Subcutaneous abdominal adipose tissue (tissue), 5 donors: ENCODE results near the gene INHA.

Experiments used
- H3K27ac ChIP-seq: one replicate; pipeline ENCODE4 v1.7.0; 2013; ENCODE audit warnings: low read depth, mild to moderate bottlenecking, inconsistent platforms, low read length, moderate library complexity
- H3K27me3 ChIP-seq, 5 donors: one replicate each; pipeline ENCODE4 v1.7.0; 2013; ENCODE audit warnings: low read length in 5 of 5, inconsistent platforms in 1 of 5; ENCODE audit not compliant: control insufficient read depth in 5 of 5, insufficient read depth in 4 of 5
- H3K36me3 ChIP-seq, 5 donors: one replicate each; pipeline ENCODE4 v1.7.0; 2013; ENCODE audit warnings: low read length in 5 of 5; ENCODE audit not compliant: control insufficient read depth in 5 of 5, insufficient read depth in 5 of 5
- H3K4me1 ChIP-seq, 5 donors: one replicate each; pipeline ENCODE4 v1.7.0; 2013; ENCODE audit warnings: low read length in 5 of 5, mild to moderate bottlenecking in 3 of 5, moderate library complexity in 1 of 5; ENCODE audit not compliant: control insufficient read depth in 5 of 5, insufficient read depth in 5 of 5
- H3K4me3 ChIP-seq, 5 donors: one replicate each; pipeline ENCODE4 v1.7.0; 2013; ENCODE audit warnings: low read length in 5 of 5, low read depth in 1 of 5
- H3K9ac ChIP-seq, 5 donors: one replicate each; pipeline ENCODE4 v1.7.0; 2013; ENCODE audit warnings: low read length in 5 of 5, mild to moderate bottlenecking in 4 of 5, moderate library complexity in 3 of 5
- H3K9me3 ChIP-seq, 5 donors: one replicate each; pipeline ENCODE4 v1.7.0; 2013; ENCODE audit warnings: low read length in 5 of 5; ENCODE audit not compliant: control insufficient read depth in 5 of 5
- donor health status: healthy.
- donor health status: healthy.
- donor health status: healthy.
- donor health status: healthy.
- donor health status: healthy.

The INHA gene, protein sequence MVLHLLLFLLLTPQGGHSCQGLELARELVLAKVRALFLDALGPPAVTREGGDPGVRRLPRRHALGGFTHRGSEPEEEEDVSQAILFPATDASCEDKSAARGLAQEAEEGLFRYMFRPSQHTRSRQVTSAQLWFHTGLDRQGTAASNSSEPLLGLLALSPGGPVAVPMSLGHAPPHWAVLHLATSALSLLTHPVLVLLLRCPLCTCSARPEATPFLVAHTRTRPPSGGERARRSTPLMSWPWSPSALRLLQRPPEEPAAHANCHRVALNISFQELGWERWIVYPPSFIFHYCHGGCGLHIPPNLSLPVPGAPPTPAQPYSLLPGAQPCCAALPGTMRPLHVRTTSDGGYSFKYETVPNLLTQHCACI

DNA sequence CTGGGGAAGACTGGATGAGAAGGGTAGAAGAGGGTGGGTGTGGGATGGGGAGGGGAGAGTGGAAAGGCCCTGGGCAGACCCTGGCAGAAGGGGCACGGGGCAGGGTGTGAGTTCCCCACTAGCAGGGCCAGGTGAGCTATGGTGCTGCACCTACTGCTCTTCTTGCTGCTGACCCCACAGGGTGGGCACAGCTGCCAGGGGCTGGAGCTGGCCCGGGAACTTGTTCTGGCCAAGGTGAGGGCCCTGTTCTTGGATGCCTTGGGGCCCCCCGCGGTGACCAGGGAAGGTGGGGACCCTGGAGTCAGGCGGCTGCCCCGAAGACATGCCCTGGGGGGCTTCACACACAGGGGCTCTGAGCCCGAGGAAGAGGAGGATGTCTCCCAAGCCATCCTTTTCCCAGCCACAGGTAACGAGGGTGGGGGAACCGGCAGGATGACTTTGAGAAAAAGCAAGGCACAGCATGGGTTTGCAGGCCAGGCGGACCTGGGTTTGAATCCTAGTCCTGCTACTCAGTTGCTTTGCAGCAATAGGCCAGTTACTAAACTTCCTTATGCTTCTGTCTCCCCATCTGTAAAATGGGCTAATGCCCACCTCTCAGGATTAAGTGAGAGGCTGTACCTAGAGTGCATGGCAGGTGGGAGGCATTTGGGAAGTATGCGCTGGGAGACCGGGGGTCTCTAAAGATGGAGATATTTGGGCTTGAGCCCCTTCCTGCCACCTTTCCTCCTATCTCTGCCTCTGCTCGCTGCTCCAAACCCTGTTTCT lies at the start of gene INHA:
Gene INHA, plus strand, starts transcription at position 74 of the 765 bp plus-strand sequence. Its CDS starts 65 bp downstream, at position 139.
- H3K36me3 ChIP-seq, result peaks cover 0 to 4% (median 0%) of the 10 kb centered on the region in 5 donors
- peaks cover 0 to 16% (median 11%) of the 10 kb centered on the region in 5 donors for H3K4me1 ChIP-seq
- H3K27ac ChIP-seq, result no peak within 1 kb of the TSS
- H3K9ac ChIP-seq, result peak within 1 kb of the TSS in 4 of 5 donors; percentile 21 to 62 (median 44)
- H3K27me3 ChIP-seq, result peaks cover 2 to 24% (median 22%) of the 10 kb centered on the region in 5 donors
- H3K9me3 ChIP-seq, result no peaks in the 10 kb centered on the region
- peak within 1 kb of the TSS in 4 of 5 donors; percentile 50 to 79 (median 60) for H3K4me3 ChIP-seq

DNA sequence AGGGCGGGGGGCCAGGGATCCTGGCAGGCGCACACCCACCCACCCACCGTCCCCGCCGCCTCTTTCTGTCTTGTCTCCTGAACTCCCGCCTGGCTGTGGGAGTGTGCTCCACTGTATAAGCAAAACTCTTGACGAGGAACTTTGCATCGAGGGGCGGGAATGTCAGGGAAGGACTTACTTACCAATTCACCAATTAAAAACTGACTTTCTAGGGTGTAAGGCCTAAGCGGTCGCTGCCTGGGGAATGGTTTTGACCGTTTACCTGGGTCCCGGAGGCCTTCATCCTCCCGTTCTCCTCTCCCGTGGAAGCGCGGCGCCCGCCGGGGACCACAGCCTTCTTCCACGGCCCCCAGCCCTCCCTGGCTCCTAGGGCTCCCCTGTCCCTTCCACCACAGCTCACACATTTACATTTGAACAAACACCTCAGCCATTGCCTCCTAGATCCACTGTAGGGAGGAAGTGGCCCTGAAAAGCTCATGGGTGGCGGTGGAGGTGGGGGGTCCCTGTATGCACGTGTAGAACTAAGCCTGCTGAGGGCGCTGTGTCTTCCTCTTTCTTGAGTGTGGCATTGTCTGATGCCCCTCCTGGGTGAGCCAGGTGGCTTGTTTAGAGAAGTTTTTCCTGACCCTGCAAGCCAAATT lies 49.0 kb upstream of the INHA start:
- Histone ChIP-seq H3K9ac (no peak overlapping the region), H3K9me3 (no peaks in the 10 kb centered on the region), H3K4me3 (no peak overlapping the region), H3K27me3 (peaks cover 48 to 81% (median 69%) of the 10 kb centered on the region in 5 donors), H3K4me1 (peaks cover 0 to 10% (median 2%) of the 10 kb centered on the region in 5 donors), H3K27ac (no peak overlapping the region), H3K36me3 (no peaks in the 10 kb centered on the region)

- H3K9me3 ChIP-seq, result no peaks in the 10 kb centered on the region
- no peaks in the 10 kb centered on the region for H3K36me3 ChIP-seq
- H3K4me3 ChIP-seq, result no peak overlapping the region
- no peak overlapping the region for H3K9ac ChIP-seq
- H3K27ac ChIP-seq, result no peak overlapping the region
- peaks cover 54 to 84% (median 77%) of the 10 kb centered on the region in 5 donors for H3K27me3 ChIP-seq
- peaks cover 0 to 7% (median 3%) of the 10 kb centered on the region in 5 donors for H3K4me1 ChIP-seq
Measured at GRCh38 chr2:219524817-219525216, 47.3 kb upstream of the INHA start.

- no peaks in the 10 kb centered on the region for H3K36me3 ChIP-seq
- no peak overlapping the region for H3K9ac ChIP-seq
- no peak overlapping the region for H3K27ac ChIP-seq
- H3K27me3 ChIP-seq, result peaks cover 48 to 82% (median 77%) of the 10 kb centered on the region in 5 donors
- H3K9me3 ChIP-seq, result no peaks in the 10 kb centered on the region
- H3K4me3 ChIP-seq, result no peak overlapping the region
- peaks cover 0 to 9% (median 6%) of the 10 kb centered on the region in 5 donors for H3K4me1 ChIP-seq
Measured at GRCh38 chr2:219525533-219526232, 46.4 kb upstream of the INHA start.

GRCh38 chr2:219526320-219527075 lies 45.6 kb upstream of the INHA start:
- H3K36me3 ChIP-seq, result no peaks in the 10 kb centered on the region
- no peak overlapping the region for H3K9ac ChIP-seq
- H3K27me3 ChIP-seq, result peaks cover 43 to 77% (median 73%) of the 10 kb centered on the region in 5 donors
- no peak overlapping the region for H3K27ac ChIP-seq
- H3K4me1 ChIP-seq, result peaks cover 0 to 7% (median 3%) of the 10 kb centered on the region in 5 donors
- H3K9me3 ChIP-seq, result no peaks in the 10 kb centered on the region
- no peak overlapping the region for H3K4me3 ChIP-seq

GRCh38 chr2:219527076-219527394 lies 45.1 kb upstream of the INHA start:
- Histone ChIP-seq H3K9ac (no peak overlapping the region), H3K36me3 (no peaks in the 10 kb centered on the region), H3K27me3 (peaks cover 41 to 78% (median 72%) of the 10 kb centered on the region in 5 donors), H3K4me3 (no peak overlapping the region), H3K4me1 (peaks cover 0 to 7% (median 3%) of the 10 kb centered on the region in 5 donors), H3K9me3 (no peaks in the 10 kb centered on the region), H3K27ac (no peak overlapping the region)

GRCh38 chr2:219527472-219527871 lies 44.6 kb upstream of the INHA start:
- H3K4me3 ChIP-seq, result no peak overlapping the region
- no peaks in the 10 kb centered on the region for H3K9me3 ChIP-seq
- no peaks in the 10 kb centered on the region for H3K36me3 ChIP-seq
- peaks cover 0 to 7% (median 3%) of the 10 kb centered on the region in 5 donors for H3K4me1 ChIP-seq
- H3K27me3 ChIP-seq, result peaks cover 41 to 77% (median 75%) of the 10 kb centered on the region in 5 donors
- H3K27ac ChIP-seq, result no peak overlapping the region
- no peak overlapping the region for H3K9ac ChIP-seq

DNA sequence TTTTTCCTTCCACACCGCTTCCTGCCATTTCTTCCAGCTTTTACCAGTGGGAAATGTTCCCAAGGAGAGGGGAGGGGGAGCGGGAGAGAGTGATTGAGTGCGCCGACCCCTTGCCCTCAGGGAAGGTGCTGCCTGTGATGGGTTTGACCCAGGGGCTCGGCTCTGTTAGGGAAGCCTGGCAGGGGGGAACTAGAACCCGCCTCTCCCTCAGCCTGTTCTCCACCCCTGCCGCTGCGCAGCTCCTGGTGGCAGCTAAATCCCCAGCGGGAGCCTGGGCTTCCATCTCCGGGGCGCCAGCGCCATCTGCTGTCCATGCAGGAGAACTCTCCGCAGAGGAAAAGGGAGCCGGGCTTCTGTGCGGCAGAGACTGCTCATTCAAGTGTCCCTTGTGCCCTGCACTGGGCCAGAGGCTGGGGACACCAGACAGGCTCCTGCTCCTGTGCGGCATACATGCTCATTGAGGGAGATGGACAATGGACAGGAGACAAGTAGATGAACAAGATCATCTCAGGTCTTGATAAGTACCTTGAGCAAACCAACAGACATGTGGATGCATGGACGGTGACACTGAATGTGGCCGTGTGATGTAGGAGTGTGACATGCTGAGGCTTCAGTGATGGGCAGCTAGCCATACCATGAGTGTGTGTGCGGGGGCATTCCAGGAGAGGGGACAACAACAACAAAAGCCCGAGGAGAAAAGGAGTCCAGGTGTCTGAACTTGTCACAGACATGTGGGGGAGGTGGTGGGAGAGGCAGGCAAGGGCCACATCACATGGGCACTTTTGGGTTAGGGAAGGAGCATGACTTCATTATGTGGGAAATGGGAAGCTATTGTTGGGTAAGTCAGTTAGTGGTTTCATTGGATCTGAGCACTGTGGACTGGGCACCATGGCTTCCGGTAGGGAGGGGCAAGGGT lies 41.8 kb upstream of the INHA start:
- Histone ChIP-seq H3K4me3 (peak overlapping the region in 1 of 5 donors; percentile 14), H3K9me3 (no peaks in the 10 kb centered on the region), H3K9ac (peak overlapping the region in 1 of 5 donors; percentile 51), H3K4me1 (peaks cover 0 to 4% (median 3%) of the 10 kb centered on the region in 5 donors), H3K36me3 (no peaks in the 10 kb centered on the region), H3K27me3 (peaks cover 18 to 68% (median 62%) of the 10 kb centered on the region in 5 donors), H3K27ac (no peak overlapping the region)
